HG03060 (cell line): ENCODE results near the gene PIK3CD.
"Not testable (repeated sequence)": the region's sequence is repeated elsewhere in the genome, so short reads cannot be mapped to it uniquely, and the experiment has no call there.

Experiments
- ATAC-seq: cut with Tn5 transposase; IDR thresholded peaks from one replicate; pipeline ENCODE4 v1.9.1; 2021; ENCODE audit warnings: low read depth, moderate number of reproducible peaks; ENCODE audit not compliant: unreplicated experiment

Gene PIK3CD

DNA sequence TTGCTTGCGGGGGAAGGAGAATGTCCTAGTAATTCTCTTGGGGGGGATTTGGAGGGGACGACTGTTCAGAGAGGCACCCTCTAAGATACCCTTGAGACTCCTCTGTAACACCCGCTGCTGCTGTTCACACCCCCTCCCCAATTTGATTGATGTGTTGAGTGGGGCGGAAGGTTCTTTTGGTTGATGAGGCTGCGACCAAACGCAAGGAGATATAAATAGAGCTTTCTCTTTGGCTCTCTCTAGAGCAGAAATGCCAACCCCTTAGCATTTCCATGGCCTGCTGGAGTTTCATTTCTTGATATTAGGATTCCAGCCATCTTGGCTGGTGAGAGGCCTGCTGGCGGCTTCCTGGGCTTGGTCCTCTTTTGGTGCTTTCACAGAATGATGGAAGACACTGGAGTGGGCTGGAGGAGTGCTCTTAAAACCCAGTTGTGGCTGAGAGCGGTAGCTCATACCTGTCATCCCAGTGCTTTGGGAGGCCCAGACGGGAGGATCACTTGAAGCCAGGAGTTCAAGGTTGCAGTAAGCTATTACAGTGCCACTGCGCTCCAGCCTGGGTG lies 2.0 kb downstream of the PIK3CD start:
- no peak for ATAC-seq

DNA sequence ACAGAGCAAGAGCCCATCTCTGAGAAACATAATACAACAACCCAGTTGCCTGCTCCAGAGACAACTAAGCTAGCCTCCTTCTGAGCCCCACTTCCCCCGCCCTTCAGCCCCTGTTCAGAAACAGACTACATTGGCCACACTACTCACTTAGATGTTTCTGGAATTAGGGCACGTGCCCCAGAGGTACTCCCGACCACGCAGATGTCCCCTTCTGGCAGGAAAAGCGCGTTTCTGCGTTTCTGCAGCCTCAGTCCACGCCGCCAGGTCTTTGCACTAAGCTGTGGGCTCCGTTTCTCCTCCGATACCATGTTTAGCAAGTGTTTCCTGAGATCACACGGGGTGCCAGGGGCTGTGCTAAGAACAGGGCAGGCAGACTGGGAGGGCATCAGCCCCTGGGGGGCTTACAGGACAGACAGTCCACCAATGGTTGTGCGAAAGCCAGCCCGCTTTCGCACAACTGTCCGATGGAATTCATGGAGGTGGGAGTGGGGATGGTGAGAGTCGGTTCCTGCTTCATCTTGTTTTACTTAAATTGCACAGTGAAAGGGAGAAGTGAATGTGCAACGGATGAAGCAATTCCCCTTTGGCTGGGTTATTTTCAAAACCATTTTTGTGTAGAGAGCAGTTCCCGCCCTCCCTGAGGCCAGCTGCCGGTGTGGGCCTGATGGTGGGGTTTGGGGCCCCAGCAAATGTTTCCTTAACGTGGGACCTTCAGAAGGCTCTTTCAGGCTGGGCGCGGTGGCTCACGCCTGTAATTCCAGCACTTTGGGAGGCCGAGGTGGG lies 2.7 kb downstream of the PIK3CD start:
- ATAC-seq, result no peak

DNA sequence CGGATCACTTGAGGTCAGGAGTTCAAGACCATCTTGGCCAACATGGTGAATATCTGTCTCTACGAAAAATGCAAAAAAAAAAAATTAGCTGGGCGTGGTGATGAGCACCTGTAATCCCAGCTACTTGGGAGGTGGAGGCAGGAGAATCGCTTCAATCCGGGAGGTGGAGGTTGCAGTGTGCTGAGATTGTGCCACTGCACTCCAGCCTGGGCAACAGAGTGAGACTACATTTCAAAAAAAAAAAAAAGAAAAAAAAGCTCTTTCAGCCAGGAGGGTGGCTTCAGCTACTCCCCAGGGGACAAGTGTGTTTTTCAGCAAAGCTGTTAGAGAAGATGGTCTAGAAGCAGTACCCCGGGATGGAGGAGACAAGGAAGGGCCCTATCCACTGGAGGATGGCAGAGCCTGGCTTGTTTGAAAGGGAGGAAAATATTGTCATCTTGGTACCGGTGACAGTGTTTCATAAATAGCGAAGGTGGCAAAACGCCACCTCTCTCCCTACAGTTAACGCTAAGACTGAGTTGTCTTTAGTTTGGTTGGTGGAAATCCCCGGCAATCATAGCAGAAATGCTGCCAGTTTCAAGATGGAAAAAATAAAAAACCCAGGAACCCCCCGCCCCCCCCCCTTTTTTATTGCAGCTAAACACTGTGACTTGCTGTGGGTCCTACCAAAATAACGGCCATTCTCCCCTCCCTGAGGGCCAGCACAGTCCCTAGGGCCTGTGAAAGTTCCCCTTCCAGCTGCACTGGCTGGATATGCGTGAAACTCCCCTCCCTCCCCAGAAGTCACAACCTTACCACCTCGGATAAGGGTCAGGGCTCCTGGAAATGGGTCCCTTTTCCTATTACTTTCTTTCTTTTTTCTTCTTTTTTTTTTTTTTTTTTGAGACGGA lies 3.5 kb downstream of the PIK3CD start:
- no peak for ATAC-seq

DNA sequence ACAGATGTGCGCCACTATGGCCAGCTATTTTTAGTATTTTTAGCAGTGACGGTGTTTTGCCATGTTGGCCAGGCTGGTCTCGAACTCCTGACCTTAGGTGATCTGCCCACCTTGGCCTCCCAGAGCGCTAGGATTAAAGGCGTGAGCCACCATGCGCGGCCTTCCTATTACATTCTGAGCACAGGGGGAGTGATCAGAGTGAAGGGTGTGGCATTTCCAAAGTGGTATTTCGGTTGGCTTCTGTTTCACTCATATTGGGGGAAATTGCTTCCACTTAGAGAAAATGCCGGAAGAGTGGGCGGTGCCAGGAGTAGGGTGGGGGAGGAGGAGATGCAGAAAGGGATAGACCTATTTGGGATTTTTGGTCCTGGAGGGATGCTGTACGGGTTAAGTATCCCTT lies 4.3 kb downstream of the PIK3CD start:
- ATAC-seq, result no peak

DNA sequence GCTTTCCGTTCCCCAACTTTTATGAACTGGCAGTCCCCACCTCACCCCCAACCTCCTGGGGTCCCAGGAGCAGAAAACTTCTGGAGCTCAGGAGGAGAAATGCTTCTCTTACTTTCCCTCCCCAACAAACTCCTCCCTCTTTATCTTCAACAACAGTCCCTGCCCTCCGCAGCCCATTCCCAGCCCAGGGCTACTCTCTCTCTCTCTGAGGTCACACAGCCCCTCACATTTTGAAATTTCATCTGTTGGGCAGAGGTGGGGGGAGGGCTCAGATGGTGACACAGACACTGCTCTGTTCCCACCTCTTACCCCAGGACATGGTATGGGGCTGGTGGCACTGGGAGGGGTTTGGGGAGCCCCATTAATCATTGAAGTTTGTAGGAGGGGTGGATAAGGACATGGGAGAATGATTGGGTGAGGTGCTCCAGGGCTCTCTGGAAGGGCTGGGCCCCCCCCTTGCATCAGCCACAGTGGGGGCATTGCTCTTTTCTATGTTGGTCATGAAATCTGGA lies 6.0 kb downstream of the PIK3CD start:
- ATAC-seq, result no peak

DNA sequence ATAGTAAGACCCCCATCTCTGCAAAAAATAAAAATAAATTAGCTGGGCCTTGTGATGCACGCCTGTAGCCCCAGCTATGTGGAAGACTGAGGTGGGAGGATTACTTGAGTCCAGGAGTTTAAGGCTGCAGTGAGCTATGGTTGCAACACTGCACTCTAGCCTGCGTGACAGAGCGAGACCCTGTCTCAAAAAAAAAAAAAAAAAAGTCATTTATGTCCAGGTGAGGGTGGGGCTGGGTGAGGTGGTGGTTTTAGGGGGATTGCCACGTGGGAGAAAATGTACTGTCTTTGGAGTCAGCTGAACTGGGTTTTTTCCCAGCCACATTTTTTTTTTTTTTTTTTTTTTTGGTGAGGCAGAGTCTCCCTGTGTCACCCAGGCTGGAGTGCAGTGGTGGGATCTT lies 6.7 kb downstream of the PIK3CD start:
- no peak for ATAC-seq

DNA sequence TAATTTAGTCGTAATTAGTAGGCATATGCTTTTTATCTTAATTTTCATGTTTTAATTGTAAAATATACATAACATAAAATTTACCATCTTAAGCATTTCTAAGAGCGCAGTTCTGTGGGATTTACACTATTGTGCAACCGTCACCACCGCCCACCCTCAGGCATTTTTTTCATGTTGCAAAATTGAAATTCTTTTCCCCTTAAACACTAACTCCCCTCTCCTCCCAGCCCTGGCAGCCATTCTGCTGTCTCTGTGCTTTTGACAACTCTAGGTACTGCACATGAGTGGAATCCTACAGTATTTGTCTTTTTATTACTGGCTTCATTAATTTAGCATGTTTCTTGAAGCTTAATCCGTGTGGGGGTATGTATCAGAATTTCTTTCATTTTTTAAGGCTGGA lies 7.8 kb downstream of the PIK3CD start:
- ATAC-seq, result no peak

DNA sequence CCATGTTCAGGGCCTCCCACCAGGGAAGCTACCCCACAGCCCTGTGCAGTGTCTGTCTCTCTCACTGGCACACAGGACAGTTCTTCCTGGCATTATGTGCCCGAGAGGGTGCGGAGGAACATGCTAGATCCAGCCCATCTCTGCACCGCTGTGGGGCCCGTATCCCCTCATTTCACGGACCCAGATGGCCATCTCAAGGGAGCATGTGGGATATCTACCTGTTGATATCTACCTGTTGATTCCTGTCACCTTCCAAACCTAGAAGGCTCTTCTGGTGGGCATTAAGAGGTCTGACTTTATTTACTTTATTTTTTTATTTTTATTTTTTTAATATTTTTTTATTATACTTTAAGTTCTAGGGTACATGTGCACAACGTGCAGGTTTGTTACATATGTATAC lies 11.7 kb downstream of the PIK3CD start:
- ATAC-seq, result no peak

DNA sequence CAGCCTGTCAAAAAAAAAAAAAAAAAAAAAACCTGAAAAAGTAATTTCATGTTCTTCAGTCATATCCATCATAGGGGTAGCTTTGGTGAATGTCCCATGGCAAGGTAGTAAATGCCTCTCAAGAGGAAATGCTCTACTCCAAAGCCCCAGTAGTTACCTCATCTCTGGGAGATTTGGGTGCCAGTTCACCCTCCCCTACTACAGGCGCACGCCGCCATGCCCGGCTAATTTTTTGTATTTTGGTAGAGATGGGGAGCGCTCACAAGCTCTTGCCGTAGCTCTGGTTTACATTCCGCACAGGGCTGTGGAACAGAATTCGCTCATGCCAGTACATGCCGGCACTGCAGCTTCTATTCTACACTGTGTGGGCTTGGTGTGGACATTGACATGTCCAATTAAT lies 13.7 kb downstream of the PIK3CD start:
- no peak for ATAC-seq

DNA sequence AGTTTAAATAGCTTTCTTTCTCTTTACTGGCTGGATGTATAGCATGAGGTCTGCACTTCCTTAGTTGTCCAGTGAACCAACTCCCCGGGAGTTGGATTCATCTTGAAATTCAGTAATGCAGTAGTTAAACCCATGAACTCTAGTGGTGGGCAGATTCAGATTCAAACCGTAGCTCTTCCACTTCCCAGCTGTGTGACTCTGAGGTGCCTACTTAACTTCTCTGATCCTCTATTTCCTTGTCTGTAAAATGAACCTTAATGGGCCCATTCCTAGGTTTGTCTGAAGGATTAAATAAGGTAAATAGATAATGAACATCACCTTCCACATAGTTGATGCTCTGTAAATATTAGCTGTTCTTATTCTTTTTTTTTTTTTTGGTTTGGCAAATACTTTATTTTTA lies 16.5 kb downstream of the PIK3CD start:
- no peak for ATAC-seq

DNA sequence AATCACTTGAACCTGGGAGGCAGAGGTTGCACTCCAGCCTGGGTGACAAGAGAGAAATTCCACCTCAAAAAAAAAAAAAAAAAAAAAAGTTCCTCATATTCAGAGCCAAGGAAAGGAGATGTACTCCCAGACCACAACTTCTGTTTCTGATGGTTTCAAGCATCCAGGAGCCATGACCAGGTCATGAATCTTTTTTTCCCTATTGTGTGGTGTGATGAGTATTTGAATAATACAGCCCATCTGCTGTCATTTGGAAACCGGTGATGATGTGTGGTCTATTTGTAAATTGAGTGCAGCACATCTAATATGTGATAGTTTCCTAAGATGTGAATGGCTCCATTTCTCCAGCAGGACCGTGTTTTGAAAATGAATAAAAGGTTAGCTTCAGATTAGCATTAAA lies 18.6 kb downstream of the PIK3CD start:
- ATAC-seq, result no peak

DNA sequence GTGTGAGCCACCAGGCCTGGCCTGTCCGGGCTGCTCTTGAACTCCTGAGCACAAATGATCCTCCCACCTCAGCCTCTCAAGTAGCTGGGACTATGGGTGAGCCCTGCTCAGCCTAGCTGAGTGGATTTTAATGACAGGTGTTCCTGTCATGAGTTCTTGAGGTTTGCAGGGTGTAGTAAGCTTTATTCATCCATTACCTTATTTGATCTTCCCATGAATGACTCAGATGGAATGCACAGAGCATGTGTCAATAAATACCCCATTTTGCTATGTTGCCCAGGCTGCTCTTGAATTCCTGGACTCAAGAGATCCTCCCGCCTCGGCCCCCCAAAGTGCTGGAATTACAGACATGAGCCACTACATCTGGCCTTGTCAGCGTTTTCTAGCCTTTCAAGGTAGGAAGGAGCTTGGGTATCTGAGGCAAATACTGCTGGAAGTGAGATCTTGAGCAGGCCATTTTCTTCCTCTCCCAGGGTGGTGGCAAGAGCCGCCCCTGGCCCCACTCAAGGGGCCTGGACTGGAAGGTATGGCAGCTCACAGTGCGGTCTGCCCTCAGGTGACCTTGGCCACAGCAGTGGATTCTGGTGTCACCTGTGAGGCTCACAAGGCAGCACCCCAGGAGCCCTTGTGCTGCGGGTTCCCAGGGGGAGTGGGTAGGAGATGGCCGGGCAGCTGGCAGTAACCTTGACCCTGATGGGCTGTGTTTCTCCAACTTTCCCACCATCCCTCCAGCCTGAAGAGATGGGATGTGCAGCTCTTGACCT lies 20.0 kb downstream of the PIK3CD start:
- ATAC-seq, result no peak

DNA sequence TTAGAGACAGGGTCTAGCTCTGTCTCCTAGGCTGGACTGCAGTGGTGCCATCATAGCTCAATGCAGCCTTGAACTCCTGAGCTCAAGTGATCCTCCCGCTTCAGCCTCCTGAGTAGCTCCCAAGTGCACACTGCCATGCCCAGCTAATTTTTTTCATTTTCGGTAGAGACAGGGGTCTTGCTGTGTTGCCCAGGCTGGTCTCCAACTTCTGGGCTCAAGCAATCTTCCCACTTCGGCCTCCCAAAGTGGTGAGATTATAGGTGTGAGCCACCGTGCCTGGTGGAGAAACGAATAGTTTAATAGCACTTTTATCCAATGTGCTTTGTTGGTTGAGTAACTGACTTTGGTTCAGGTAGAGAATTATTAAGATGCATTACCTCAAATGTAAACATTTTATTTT lies 20.9 kb downstream of the PIK3CD start:
- ATAC-seq, result no peak

DNA sequence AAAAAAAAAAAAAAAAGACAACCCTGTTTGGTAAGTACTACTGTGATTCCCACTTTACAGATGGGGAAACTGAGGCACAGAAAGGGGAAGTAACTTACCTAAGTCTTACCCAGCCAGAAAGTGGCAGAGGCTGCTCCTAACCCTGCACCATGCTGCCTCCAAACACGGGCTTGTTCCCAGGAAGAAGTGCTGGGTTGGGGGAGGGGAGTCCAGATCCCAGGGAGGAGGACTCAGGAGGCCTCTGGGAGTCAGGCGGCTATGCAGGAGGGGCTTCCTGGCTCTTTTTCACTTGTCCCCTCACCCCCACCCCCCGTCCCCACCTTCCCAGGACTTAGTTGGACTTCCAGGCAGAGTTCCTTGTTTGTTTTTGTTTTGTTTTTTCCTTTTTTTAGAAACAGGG lies 23.9 kb downstream of the PIK3CD start:
- ATAC-seq, result no peak

DNA sequence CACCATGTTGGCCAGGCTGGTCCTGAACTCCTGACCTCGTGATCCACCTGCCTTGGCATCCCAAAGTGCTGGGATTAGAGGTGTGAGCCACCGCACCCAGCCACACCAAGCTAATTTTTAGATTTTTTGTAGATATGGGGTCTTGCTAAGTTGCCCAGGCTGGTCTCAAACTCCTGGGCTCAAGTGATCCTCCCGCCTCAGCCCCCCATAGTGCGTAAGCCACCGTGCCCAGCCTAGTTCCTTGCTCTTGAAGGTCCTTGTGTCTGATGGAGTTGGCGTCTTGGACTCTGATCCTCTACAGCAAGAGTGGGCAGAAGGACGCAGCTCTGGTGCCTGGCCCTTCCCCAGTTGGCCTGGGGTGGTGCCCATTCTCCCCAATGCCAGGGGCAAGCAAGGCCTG lies 24.6 kb downstream of the PIK3CD start:
- not testable (repeated sequence) for ATAC-seq

DNA sequence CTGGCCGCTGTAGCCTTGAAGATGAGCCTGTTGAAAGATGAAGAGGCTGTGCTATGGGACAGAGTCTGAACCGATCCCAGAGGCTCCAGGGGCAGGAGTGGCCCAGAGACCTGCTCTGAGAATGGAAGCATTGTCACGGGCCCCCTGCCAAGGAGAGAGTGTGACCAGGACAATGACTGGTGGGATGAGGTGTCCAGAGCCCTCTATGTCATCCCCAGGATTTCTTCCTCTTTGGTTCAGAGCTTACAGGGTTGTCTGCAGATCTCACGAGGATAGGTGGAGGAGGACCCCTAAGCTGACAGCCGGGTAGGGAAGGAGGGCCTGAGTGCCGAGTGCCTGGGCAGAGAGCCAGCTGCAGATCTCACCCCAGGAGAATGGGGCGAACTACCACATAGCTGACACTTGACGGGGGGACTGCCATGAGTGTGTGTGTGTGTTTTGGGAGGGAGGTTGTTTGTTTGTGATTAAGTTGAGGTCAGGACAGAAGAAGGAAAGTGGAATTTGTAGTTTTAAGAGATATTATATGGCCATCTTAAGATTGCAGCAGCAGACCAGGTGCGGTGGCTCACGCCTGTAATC lies 25.4 kb downstream of the PIK3CD start:
- ATAC-seq, result no peak

DNA sequence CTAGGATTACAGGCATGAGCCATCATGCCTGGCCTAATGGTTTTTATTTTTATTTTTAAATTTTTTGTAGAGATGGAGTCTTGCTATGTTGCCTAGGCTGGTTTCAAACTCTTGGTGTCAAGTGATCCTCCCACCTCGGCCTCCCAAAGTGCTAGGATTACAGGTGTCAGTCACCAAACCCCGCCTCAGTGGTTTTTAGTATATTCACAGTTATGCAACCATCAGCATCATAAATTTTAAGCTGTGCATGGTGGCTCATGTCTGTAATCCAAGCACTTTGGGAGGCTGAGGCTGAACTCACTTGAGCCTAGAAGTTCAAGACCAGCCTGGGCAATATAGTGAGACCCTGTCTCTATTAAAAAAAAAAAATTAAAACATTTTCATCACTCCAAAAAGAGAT lies 28.6 kb downstream of the PIK3CD start:
- ATAC-seq, result no peak

DNA sequence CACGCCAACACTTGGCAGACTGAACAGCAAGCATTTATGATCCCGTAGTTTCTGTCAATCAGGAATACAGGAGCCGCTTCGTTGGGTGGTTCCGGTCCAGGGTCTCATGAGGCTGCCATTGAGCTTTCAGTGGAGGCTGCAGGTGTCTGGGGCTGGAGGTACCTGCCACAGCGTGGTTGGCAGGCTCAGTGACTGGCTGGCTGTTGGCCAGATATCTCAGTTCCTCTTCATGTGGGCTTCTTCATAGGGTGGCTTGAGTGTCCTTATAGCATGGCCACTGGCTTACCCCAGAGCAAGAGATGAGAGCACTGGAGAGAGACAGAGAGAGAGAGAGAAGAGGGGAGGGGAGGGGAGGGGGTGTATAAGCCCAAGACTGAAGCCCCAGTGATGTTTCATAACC lies 29.3 kb downstream of the PIK3CD start:
- no peak for ATAC-seq

DNA sequence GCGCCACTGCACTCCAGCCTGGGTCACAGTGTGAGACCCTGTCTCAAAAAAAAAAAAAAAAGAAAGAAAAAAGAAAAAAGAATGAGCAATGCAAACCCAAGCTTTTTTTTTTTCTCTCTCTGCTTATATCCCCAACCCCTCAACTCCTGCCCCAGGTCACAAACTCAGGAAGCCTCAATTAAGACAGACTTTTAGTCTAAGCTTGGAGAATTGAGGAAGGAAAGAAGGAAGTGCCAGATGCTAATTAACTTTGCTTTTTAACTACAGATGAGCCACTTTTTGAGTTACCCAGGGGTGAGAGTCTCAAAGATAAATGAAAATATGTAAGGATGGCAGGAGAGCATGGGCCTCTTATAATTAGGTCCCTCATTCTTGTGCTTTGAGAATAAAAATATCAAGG lies 33.3 kb downstream of the PIK3CD start:
- no peak for ATAC-seq

DNA sequence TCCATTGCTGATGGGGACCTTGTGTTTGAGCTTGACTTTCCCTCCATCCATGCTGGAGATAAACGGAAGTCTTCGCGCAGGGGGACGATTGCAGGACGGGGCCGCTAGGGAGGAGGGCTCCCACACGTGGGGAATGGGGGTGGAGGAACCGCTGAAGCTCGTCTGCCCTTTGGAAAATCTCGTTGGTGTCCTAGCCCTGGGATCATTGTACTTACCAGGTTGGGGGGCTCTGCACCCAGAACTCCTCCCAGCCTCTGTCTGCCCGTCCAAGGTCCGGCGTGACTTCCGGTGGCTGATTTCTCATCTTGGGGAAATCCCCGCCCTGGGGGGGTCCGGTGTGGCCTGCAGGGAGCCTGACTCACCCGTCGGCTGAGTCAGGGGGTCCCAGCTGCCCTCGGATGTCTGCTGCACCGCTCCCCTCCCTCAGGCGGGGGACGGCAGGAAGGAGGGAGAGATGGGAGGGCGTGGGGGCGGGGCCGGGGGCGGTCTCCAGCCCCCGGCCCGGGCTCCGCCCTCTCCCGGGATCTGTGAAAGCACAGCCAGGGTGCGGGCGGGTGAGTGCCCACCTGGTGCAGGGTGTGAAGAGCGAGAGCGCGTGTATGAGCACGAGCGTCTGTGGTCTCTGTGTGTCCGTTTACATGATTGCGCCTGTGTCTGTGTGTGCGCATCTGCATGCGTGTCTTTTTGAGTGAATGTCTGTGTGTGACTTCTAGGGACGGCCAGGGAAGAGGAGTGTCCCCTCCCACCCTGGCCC lies 35.8 kb downstream of the PIK3CD start:
- ATAC-seq, result peak; percentile 26
